Stimulated activated naive CD8-positive, alpha-beta T cell treated with anti-CD3 and anti-CD28 coated beads, Interleukin-15, amount 100 ng/mL, for 72 hours (primary cell): ENCODE data around the gene GHR.
"Not testable (repeated sequence)": the region's sequence is repeated elsewhere in the genome, so short reads cannot be mapped to it uniquely, and the experiment has no call there.

Source experiments
- ATAC-seq: fragments of 150-1000 bp; cut with Tn5 transposase; 2 replicates; pipeline ENCODE4 v1.10.0; 2021; ENCODE audit warnings: mild to moderate bottlenecking, moderate library complexity
- DNase-seq, 2 donors: peaks; one replicate each; pipeline ENCODE4 v3.0.0; 2021 to 2022
- H3K27ac Mint-ChIP-seq, 2 donors: one replicate each; pipeline ENCODE4 v1.8.0; 2022; ENCODE audit warnings: mild to moderate bottlenecking in 2 of 2, mixed read lengths in 2 of 2, moderate library complexity in 2 of 2
- H3K27me3 Mint-ChIP-seq: one replicate; pipeline ENCODE4 v1.8.0; 2022; ENCODE audit warnings: mixed read lengths
- H3K4me1 Mint-ChIP-seq: one replicate; pipeline ENCODE4 v1.8.0; 2022; ENCODE audit warnings: mild to moderate bottlenecking, mixed read lengths
- H3K4me3 Mint-ChIP-seq, 2 donors: one replicate each; pipeline ENCODE4 v1.8.0; 2022; ENCODE audit warnings: mild to moderate bottlenecking in 2 of 2, mixed read lengths in 2 of 2, moderate library complexity in 1 of 2
- H3K9me3 Mint-ChIP-seq, 2 donors: one replicate each; pipeline ENCODE4 v1.8.0; 2022; ENCODE audit warnings: mixed read lengths in 2 of 2

Gene GHR

GRCh38 chr5:42566652-42567295 lies 143.5 kb downstream of the GHR start:
- no peak overlapping the region for H3K27ac Mint-ChIP-seq

DNA sequence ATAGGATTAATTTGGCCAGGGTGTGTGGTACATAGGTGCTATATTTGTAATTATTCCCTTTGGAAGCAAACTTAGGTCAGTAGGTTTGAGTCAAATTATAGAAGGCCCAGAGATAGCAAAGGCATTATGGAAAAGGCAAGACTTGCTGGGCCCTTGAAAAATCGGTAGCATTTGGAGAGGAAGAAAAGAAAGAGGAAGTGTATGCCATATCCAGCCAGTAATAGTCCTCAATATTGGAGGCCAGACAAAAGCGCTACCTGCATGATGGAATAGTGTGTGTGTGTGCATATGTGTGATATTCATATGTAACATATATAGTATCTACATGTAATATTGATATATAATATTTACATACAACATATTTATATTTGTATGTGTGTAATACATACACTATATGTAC lies 146.1 kb downstream of the GHR start:
- Mint-ChIP-seq H3K4me1 (no peaks in the 10 kb centered on the region), H3K27me3 (peaks cover 22% of the 10 kb centered on the region), H3K9me3 (no peaks in the 10 kb centered on the region), H3K27ac (no peak overlapping the region), H3K4me3 (no peak overlapping the region)
- ATAC-seq (no peak), DNase-seq (no peak)

More at GRCh38 chr5:42566652-42567295, 143.5 kb downstream of the GHR start:
- Mint-ChIP-seq H3K4me1 (no peaks in the 10 kb centered on the region), H3K4me3 (no peak overlapping the region), H3K27me3 (peaks cover 7% of the 10 kb centered on the region), H3K9me3 (no peaks in the 10 kb centered on the region)
- DNase-seq (no peak), ATAC-seq (no peak)

DNA sequence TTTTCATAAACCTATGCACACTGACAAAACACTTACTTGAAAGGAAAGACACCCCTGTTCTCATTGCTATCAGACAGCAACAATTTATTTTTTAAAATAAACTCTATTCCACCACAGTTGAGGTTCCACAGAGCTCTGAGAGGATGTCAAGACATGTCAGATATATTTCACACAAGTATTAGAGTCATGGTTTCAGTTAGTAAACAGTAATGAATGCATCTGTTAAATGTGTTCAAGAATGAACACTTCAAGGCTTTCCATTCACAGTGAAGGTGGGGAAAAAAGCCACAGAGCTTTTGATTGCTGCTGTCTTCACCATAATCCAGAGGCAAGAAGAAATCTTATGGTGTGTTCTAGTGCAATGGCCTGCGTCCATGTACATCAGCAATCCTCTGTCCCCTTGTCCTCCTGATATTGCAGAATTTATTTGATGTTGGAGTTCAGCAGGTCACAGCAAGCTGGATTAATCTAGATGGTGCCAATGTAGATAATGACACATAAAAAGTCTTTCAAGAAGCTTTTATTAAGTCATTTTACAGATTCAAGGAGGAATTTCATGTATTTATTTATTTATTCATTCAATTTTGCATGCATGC lies 146.8 kb downstream of the GHR start:
- ATAC-seq (no peak), DNase-seq (no peak)
- H3K9me3 Mint-ChIP-seq = no peaks in the 10 kb centered on the region
- no peak overlapping the region for H3K27ac Mint-ChIP-seq
- H3K4me1 Mint-ChIP-seq = no peaks in the 10 kb centered on the region
- H3K4me3 Mint-ChIP-seq = no peak overlapping the region
- H3K27me3 Mint-ChIP-seq = peaks cover 20% of the 10 kb centered on the region

GRCh38 chr5:42570966-42571960 lies 148.0 kb downstream of the GHR start:
- peaks cover 15% of the 10 kb centered on the region for H3K27me3 Mint-ChIP-seq
- no peaks in the 10 kb centered on the region for H3K9me3 Mint-ChIP-seq
- no peak overlapping the region for H3K27ac Mint-ChIP-seq
- H3K4me1 Mint-ChIP-seq = no peaks in the 10 kb centered on the region
- DNase-seq (no peak), ATAC-seq (no peak)
- no peak overlapping the region for H3K4me3 Mint-ChIP-seq

DNA sequence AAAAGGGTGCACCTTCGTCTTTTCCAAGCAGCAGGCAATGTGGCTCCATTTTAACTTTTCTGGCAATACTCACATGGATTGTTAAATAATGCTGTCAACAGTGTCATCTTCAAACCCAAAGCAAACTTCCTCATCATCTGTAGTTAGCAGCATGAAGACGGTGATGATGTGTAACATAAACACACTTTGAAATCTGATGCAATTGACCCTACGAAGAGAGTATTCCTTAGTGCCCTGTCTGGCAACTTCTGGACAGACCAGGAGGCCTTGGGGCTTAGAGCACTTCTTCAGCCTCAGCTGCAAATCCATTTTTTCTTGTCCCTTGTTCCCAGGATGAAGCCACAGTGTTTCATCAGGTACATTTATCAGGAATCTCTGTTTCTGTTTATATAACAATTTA lies 149.1 kb downstream of the GHR start:
- Mint-ChIP-seq H3K9me3 (no peaks in the 10 kb centered on the region), H3K27me3 (peaks cover 15% of the 10 kb centered on the region), H3K4me1 (no peaks in the 10 kb centered on the region), H3K4me3 (no peak overlapping the region), H3K27ac (no peak overlapping the region)
- ATAC-seq (no peak), DNase-seq (no peak)

GRCh38 chr5:42573386-42573785 lies 150.1 kb downstream of the GHR start:
- ATAC-seq = no peak
- Mint-ChIP-seq H3K9me3 (no peaks in the 10 kb centered on the region), H3K4me1 (no peaks in the 10 kb centered on the region), H3K27me3 (peaks cover 15% of the 10 kb centered on the region), H3K27ac (no peak overlapping the region), H3K4me3 (no peak overlapping the region)
- DNase-seq = no peak

- H3K27me3 Mint-ChIP-seq = peaks cover 16% of the 10 kb centered on the region
These were observed 152.7 kb downstream of the GHR start for GRCh38 chr5:42575914-42576313.

DNA sequence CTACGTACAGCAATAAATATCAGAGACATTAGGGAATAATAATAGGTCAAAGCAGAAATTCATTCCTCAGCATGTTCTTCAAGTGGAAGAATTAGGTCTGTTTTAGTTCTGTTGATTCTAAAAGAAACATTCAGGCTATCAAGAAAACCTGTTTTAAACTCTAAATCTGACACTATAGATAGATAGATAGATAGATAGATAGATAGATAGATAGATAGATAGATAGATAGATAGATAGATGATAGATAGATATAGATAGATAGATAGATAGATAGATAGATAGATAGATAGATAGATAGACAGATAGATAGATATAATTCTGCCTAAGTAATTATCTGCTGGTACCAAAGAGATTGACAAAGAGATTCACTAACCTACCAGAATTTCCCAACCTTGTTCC lies 155.7 kb downstream of the GHR start:
- DNase-seq, H3K9me3 Mint-ChIP-seq, H3K4me3 Mint-ChIP-seq, ATAC-seq, H3K27ac Mint-ChIP-seq, H3K4me1 Mint-ChIP-seq: not testable (repeated sequence)
- peaks cover 16% of the 10 kb centered on the region for H3K27me3 Mint-ChIP-seq

More at GRCh38 chr5:42575914-42576313, 152.7 kb downstream of the GHR start:
- not testable (repeated sequence) for H3K27ac Mint-ChIP-seq, H3K4me3 Mint-ChIP-seq, DNase-seq, H3K9me3 Mint-ChIP-seq, ATAC-seq, H3K4me1 Mint-ChIP-seq

DNA sequence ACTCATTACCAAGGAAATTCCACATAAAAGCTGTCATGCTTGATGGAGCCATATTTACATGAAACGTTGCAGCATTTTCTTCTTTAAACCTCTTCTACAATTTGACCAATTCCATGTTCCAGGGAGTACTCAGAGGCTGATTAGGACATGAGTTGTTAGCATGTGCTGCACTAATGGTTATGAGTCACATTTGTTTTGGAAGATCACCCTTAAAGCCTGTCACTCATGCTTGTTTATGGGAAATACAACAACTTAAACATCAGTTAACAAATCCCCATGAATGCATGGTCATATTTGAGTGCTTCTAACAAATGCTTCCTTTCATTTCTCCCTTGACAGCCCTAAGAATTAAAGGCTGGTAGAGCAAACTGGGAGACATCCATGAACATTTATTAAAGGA lies 156.1 kb downstream of the GHR start:
- Mint-ChIP-seq H3K9me3 (no peaks in the 10 kb centered on the region), H3K4me3 (no peak overlapping the region), H3K27me3 (peaks cover 15% of the 10 kb centered on the region), H3K4me1 (no peaks in the 10 kb centered on the region), H3K27ac (no peak overlapping the region)
- DNase-seq = no peak
- no peak for ATAC-seq

- Mint-ChIP-seq H3K27me3 (peaks cover 22% of the 10 kb centered on the region), H3K4me1 (no peaks in the 10 kb centered on the region), H3K4me3 (no peak overlapping the region), H3K9me3 (no peaks in the 10 kb centered on the region), H3K27ac (no peak overlapping the region)
- DNase-seq = no peak
- ATAC-seq = peak; percentile 51
These were observed 158.6 kb downstream of the GHR start for GRCh38 chr5:42581845-42582244.

DNA sequence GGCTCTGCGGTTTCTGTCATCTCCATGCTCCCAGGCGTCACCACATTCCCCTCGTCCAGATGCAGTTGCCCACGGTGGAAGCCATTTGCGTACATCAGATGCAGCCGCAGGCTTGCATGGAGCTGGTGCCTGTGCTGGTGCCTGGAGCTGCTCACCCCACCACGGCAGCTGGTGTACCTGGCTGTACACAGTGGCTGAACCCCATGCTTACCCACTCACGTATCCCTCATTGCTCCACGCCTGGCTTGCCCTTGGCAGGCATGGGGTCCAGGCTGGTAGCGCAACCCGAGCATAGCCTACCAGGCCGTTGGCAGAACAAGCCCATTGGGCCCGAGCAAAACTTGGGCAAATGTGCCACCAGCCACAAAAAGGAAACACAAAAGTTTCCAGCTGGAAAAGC lies 159.5 kb downstream of the GHR start:
- ATAC-seq = peak; percentile 37
- no peaks in the 10 kb centered on the region for H3K4me1 Mint-ChIP-seq
- H3K27me3 Mint-ChIP-seq = peaks cover 26% of the 10 kb centered on the region

GRCh38 chr5:42583322-42583721 lies 160.1 kb downstream of the GHR start:
- Mint-ChIP-seq H3K9me3 (no peaks in the 10 kb centered on the region), H3K4me1 (no peaks in the 10 kb centered on the region), H3K4me3 (no peak overlapping the region), H3K27ac (no peak overlapping the region), H3K27me3 (peaks cover 30% of the 10 kb centered on the region)
- ATAC-seq = peak; percentile 52
- peak; percentile 19 for DNase-seq

More for the DNA sequence above, 159.5 kb downstream of the GHR start:
- Mint-ChIP-seq H3K27ac (no peak overlapping the region), H3K9me3 (no peaks in the 10 kb centered on the region), H3K4me3 (no peak overlapping the region)
- no peak for DNase-seq

GRCh38 chr5:42586625-42587024 lies 163.4 kb downstream of the GHR start:
- no peak for DNase-seq
- H3K27ac Mint-ChIP-seq = peak overlapping the region in 1 of 2 donors; percentile 77
- no peaks in the 10 kb centered on the region for H3K9me3 Mint-ChIP-seq
- peaks cover 6% of the 10 kb centered on the region for H3K4me1 Mint-ChIP-seq
- no peak overlapping the region for H3K4me3 Mint-ChIP-seq
- no peak for ATAC-seq
- peaks cover 28% of the 10 kb centered on the region for H3K27me3 Mint-ChIP-seq

- Mint-ChIP-seq H3K9me3 (no peaks in the 10 kb centered on the region), H3K27ac (no peak overlapping the region), H3K4me3 (no peak overlapping the region), H3K27me3 (peaks cover 28% of the 10 kb centered on the region), H3K4me1 (peaks cover 6% of the 10 kb centered on the region)
- ATAC-seq (no peak), DNase-seq (no peak)
These were observed 164.0 kb downstream of the GHR start for GRCh38 chr5:42587096-42587723.

- Mint-ChIP-seq H3K27ac (no peak overlapping the region), H3K27me3 (peaks cover 21% of the 10 kb centered on the region), H3K9me3 (no peaks in the 10 kb centered on the region), H3K4me3 (no peak overlapping the region), H3K4me1 (peaks cover 6% of the 10 kb centered on the region)
- DNase-seq = no peak
- no peak for ATAC-seq
These were observed 167.3 kb downstream of the GHR start for GRCh38 chr5:42590566-42590965.
